22Rv1 (cell line): ENCODE measurements around the gene DPF3.

ENCODE experiments used
- H3K27ac ChIP-seq: fragments of 450-650 bp; 2 replicates; pipeline ENCODE4 v1.5.1; 2017
- CTCF ChIP-seq: fragments of 450-650 bp; IDR thresholded peaks from 2 replicates; pipeline ENCODE4 v1.5.1; 2017; ENCODE audit warnings: mild to moderate bottlenecking
- ZFX ChIP-seq: fragments of 450-650 bp; IDR thresholded peaks from 2 replicates; pipeline ENCODE4 v1.6.1; 2017; ENCODE audit warnings: antibody characterized with exemption, borderline replicate concordance

DPF3 gene

GRCh38 chr14:72629534-72629933 is 264.4 kb downstream of the DPF3 start:
- no peak for TF ChIP-seq ZFX
- no peak for TF ChIP-seq CTCF

GRCh38 chr14:72625689-72626088 is 268.2 kb downstream of the DPF3 start:
- H3K27ac ChIP-seq = no peak overlapping the region
- TF ChIP-seq CTCF (no peak), ZFX (no peak)

More at GRCh38 chr14:72629534-72629933, 264.4 kb downstream of the DPF3 start:
- H3K27ac ChIP-seq = no peak overlapping the region

GRCh38 chr14:72621387-72622065 is 272.4 kb downstream of the DPF3 start:
- TF ChIP-seq CTCF (no peak), ZFX (no peak)

GRCh38 chr14:72619881-72620280 is 274.0 kb downstream of the DPF3 start:
- TF ChIP-seq CTCF (no peak), ZFX (no peak)
- no peak overlapping the region for H3K27ac ChIP-seq

More at GRCh38 chr14:72621387-72622065, 272.4 kb downstream of the DPF3 start:
- H3K27ac ChIP-seq = no peak overlapping the region

GRCh38 chr14:72619111-72619571 is 274.8 kb downstream of the DPF3 start:
- H3K27ac ChIP-seq = no peak overlapping the region
- TF ChIP-seq ZFX (no peak), CTCF (no peak)

GRCh38 chr14:72618424-72618823 is 275.5 kb downstream of the DPF3 start:
- H3K27ac ChIP-seq = no peak overlapping the region
- no peak for TF ChIP-seq ZFX
- no peak for TF ChIP-seq CTCF

GRCh38 chr14:72617391-72618031 is 276.4 kb downstream of the DPF3 start:
- no peak overlapping the region for H3K27ac ChIP-seq
- TF ChIP-seq CTCF = no peak
- TF ChIP-seq ZFX = no peak
